ENCODE data around the gene TCF20.

GRCh38 chr22:42271906-42272305 is 1.5 kb upstream of the TCF20 start:
- TF ChIP-seq CTCF (IDR thresholded peaks at IDR 0.05 in 4 of 5, conservative IDR thresholded peaks at IDR 0.05 in 1 of 5): no peak
- TF ChIP-seq POLR2A (IDR thresholded peaks at IDR 0.05): no peak
